HL-60 (cell line): Measurements from ENCODE around the gene ZMAT5.

Experiments
- DNase-seq, 2 experiments: peaks; one replicate each; pipeline ENCODE4 v3.0.0-alpha.2; 2010 to 2020; ENCODE audit warnings: low read depth in 1 of 2, low spot score in 1 of 2
- H3K27ac ChIP-seq: fragments of 250-450 bp; sonication (Bioruptor Pico); replicated peaks from 2 replicates; pipeline ENCODE4 v1.5.1; 2020; ENCODE audit warnings: mild to moderate bottlenecking, moderate library complexity
- H3K27me3 ChIP-seq: fragments of 250-450 bp; sonication (Bioruptor Pico); 2 replicates; pipeline ENCODE4 v1.5.1; 2021; ENCODE audit warnings: mild to moderate bottlenecking, moderate library complexity; ENCODE audit not compliant: insufficient read depth, poor library complexity, severe bottlenecking
- H3K4me3 ChIP-seq: replicated peaks from 2 replicates; pipeline ENCODE4 v1.5.1; 2011; ENCODE audit warnings: mild to moderate bottlenecking, control low read depth, low read length; ENCODE audit not compliant: insufficient read depth
- GABPA ChIP-seq: IDR thresholded peaks from 2 replicates; pipeline ENCODE4 v1.6.1; 2012; ENCODE audit warnings: low read depth
- POLR2AphosphoS5 ChIP-seq: IDR thresholded peaks from 2 replicates; pipeline ENCODE4 v1.6.1; 2012; ENCODE audit warnings: low read depth
- REST ChIP-seq: IDR thresholded peaks from 2 replicates; pipeline ENCODE4 v1.6.1; 2012; ENCODE audit warnings: low read depth; ENCODE audit not compliant: insufficient replicate concordance
- SPI1 ChIP-seq: IDR thresholded peaks from 2 replicates; pipeline ENCODE4 v1.6.1; 2012; ENCODE audit warnings: low read depth, mild to moderate bottlenecking, borderline replicate concordance
- TF ChIP-seq, protein P1 (sequence below): IDR thresholded peaks from one replicate; pipeline ENCODE4 v1.5.1; 2011; ENCODE audit warnings: low read length, control low read depth, inconsistent platforms; ENCODE audit not compliant: insufficient read depth

The ZMAT5 gene

GRCh38 chr22:29811377-29811776 is 44.6 kb upstream of the ZMAT5 start:
- TF ChIP-seq GABPA = no peak
- TF ChIP-seq REST = no peak
- TF ChIP-seq, protein P1, sequence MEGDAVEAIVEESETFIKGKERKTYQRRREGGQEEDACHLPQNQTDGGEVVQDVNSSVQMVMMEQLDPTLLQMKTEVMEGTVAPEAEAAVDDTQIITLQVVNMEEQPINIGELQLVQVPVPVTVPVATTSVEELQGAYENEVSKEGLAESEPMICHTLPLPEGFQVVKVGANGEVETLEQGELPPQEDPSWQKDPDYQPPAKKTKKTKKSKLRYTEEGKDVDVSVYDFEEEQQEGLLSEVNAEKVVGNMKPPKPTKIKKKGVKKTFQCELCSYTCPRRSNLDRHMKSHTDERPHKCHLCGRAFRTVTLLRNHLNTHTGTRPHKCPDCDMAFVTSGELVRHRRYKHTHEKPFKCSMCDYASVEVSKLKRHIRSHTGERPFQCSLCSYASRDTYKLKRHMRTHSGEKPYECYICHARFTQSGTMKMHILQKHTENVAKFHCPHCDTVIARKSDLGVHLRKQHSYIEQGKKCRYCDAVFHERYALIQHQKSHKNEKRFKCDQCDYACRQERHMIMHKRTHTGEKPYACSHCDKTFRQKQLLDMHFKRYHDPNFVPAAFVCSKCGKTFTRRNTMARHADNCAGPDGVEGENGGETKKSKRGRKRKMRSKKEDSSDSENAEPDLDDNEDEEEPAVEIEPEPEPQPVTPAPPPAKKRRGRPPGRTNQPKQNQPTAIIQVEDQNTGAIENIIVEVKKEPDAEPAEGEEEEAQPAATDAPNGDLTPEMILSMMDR = no peak
- TF ChIP-seq POLR2AphosphoS5 = no peak
- no peak for TF ChIP-seq SPI1
- Histone ChIP-seq H3K27me3 (no peaks in the 10 kb centered on the region), H3K4me3 (no peak overlapping the region), H3K27ac (no peak overlapping the region)
- DNase-seq = no peak

DNA sequence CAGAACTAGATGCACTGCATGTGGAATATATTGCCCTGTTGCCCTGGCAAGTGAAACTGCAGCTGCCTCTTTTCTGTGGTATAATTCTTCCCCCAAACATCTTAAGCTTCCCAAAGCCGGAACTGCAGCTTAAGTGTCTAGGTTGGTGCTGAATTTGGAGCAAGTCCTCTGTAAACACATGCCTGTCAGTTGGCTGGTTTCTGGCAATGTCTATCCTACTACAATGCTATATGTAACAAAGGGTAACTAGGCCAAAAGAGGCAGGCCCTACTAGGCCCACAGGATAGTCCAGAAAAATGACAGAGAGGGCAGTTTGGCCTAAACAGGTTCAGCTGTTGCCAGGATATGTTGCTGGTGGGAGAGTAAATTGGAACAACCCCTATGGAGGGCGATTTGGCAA is 43.4 kb upstream of the ZMAT5 start:
- DNase-seq = no peak
- no peak for TF ChIP-seq REST
- TF ChIP-seq GABPA = no peak
- no peak for TF ChIP-seq POLR2AphosphoS5
- TF ChIP-seq, protein P1 = no peak
- TF ChIP-seq SPI1 = no peak
- H3K27me3 ChIP-seq = no peaks in the 10 kb centered on the region
- H3K4me3 ChIP-seq = no peak overlapping the region
- no peak overlapping the region for H3K27ac ChIP-seq

- Histone ChIP-seq H3K27ac (no peak overlapping the region), H3K27me3 (no peaks in the 10 kb centered on the region), H3K4me3 (no peak overlapping the region)
- no peak for DNase-seq
- TF ChIP-seq, protein P1 = no peak
- TF ChIP-seq REST = no peak
- TF ChIP-seq GABPA = no peak
- TF ChIP-seq POLR2AphosphoS5 = no peak
- TF ChIP-seq SPI1 = no peak
These were observed 39.4 kb upstream of the ZMAT5 start for GRCh38 chr22:29806196-29806595.
